Measurements from ENCODE around the gene SULF2.

The SULF2 gene

GRCh38 chr20:47667531-47668312, 117.6 kb downstream of the SULF2 start:
- no peak for DNase-seq

GRCh38 chr20:47667086-47667485, 118.2 kb downstream of the SULF2 start:
- no peak for DNase-seq

- no peak for DNase-seq
Measured at GRCh38 chr20:47666304-47666703, 119.0 kb downstream of the SULF2 start.

- DNase-seq, result no peak
Measured at GRCh38 chr20:47665221-47665991, 119.9 kb downstream of the SULF2 start.

- DNase-seq, result no peak
Measured at GRCh38 chr20:47664744-47665143, 120.5 kb downstream of the SULF2 start.

GRCh38 chr20:47664068-47664437, 121.2 kb downstream of the SULF2 start:
- no peak for DNase-seq

- DNase-seq, result peak; percentile 78 to 79
Measured at GRCh38 chr20:47663354-47664067, 121.8 kb downstream of the SULF2 start.

GRCh38 chr20:47662483-47663353, 122.6 kb downstream of the SULF2 start:
- DNase-seq, result no peak

GRCh38 chr20:47661714-47662113, 123.6 kb downstream of the SULF2 start:
- no peak for DNase-seq

- no peak for DNase-seq
Measured at GRCh38 chr20:47660983-47661700, 124.1 kb downstream of the SULF2 start.

- DNase-seq, result no peak
Measured at GRCh38 chr20:47660602-47660905, 124.7 kb downstream of the SULF2 start.

- DNase-seq, result no peak
Measured at GRCh38 chr20:47659904-47660601, 125.2 kb downstream of the SULF2 start.

- no peak for DNase-seq
Measured at GRCh38 chr20:47656318-47656717, 129.0 kb downstream of the SULF2 start.

GRCh38 chr20:47655635-47656034, 129.6 kb downstream of the SULF2 start:
- DNase-seq, result no peak

- DNase-seq, result no peak
Measured at GRCh38 chr20:47654370-47654769, 130.9 kb downstream of the SULF2 start.

GRCh38 chr20:47653869-47654268, 131.4 kb downstream of the SULF2 start:
- no peak for DNase-seq

GRCh38 chr20:47652794-47653193, 132.5 kb downstream of the SULF2 start:
- DNase-seq, result no peak

GRCh38 chr20:47652301-47652700, 133.0 kb downstream of the SULF2 start:
- no peak for DNase-seq

- DNase-seq, result no peak
Measured at GRCh38 chr20:47648943-47649342, 136.3 kb downstream of the SULF2 start.

GRCh38 chr20:47647994-47648393, 137.3 kb downstream of the SULF2 start:
- no peak for DNase-seq

- no peak for DNase-seq
Measured at GRCh38 chr20:47645632-47646031, 139.6 kb downstream of the SULF2 start.

- no peak for DNase-seq
Measured at GRCh38 chr20:47642624-47643023, 142.7 kb downstream of the SULF2 start.
